Measurements from ENCODE around the gene ECT2L. TPM values are rescaled to one million over a fixed set of nuclear protein-coding genes. Genes with fewer than 3 reads are reported as not detected.

Gene ECT2L
- total and polyA plus RNA-seq, 2 of the 4 experiments (the other 2 are of a cell fraction) = not detected

DNA sequence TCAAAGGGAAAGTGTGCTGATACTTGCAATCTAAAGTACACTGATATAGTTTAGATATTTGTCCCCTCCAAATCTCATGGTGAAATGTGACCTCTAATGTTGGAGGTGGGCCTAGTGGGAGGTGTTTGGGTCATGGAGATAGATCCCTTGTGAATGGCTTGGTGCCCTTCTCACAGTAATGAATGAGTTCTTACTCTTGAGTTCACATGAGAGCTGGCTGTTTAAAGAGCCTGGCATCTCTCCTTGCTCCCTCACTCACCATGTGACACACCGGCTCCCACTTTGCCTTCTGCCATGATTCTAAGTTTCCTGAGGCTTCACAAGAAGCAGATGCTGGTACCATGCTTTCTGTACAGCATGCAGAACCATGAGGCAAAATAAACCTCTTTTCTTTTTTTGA lies 114.1 kb downstream of the ECT2L start:
- no peak for TF ChIP-seq MAZ (IDR thresholded peaks at IDR 0.05; ENCODE audit: borderline replicate concordance, low read depth, low read length)
- no peak overlapping the region for H3K4ac ChIP-seq (ENCODE audit: low read depth, low read length)
- H3K4me1 ChIP-seq (ENCODE audit: control insufficient read depth, insufficient read depth, low read length) = peaks cover 1% of the 10 kb centered on the region; the same call in 1 of the 2 replicates
- peaks cover 30% of the 10 kb centered on the region for H3K36me3 ChIP-seq (ENCODE audit: control insufficient read depth, insufficient read depth, low read length)
- no peak overlapping the region for H4K8ac ChIP-seq (ENCODE audit: low read depth in 2 of 2, low read length in 2 of 2)
- H3K18ac ChIP-seq (ENCODE audit: low read depth, low read length) = no peak overlapping the region
- no peak overlapping the region for H3K23ac ChIP-seq (ENCODE audit: low read depth, low read length)
- H4K5ac ChIP-seq (ENCODE audit: low read depth, low read length) = no peak overlapping the region
- POLR2A ChIA-PET (ENCODE audit: unreplicated experiment) = no interaction called here
- H2BK120ac ChIP-seq (ENCODE audit: low read depth, low read length) = no peak overlapping the region
- CTCF ChIA-PET = no interaction called here
- DNase-seq (no peak), ATAC-seq (ENCODE audit: low read depth) (no peak)
- H2AFZ ChIP-seq (replicated peaks; ENCODE audit: low read length, poor library complexity) = no peak overlapping the region
- no peak overlapping the region for H2BK20ac ChIP-seq (ENCODE audit: low read depth, low read length)
- H3K9me1 ChIP-seq (ENCODE audit: insufficient read depth, low read length) = peaks cover 5% of the 10 kb centered on the region; the same call in 1 of the 2 replicates
- WGBS, 2 experiments (ENCODE audit: extremely low coverage in 2 of 2, insufficient read length in 1 of 2) = 88% methylated on average over 1 of the region's 1 CpG; no CpG with 5 or more reads in 1 of the 2 experiments
- no peaks in the 10 kb centered on the region for H4K20me1 ChIP-seq (ENCODE audit: insufficient read depth, low read length)
- dilution Hi-C loops (cut with HindIII; ENCODE audit: low sequenced_read_pairs, unreplicated experiment) = no loop called here
- H2BK5ac ChIP-seq (ENCODE audit: low read depth, low read length, poor library complexity, severe bottlenecking) = no peak overlapping the region
- H3K9me3 ChIP-seq (ENCODE audit: control insufficient read depth, insufficient read depth, low read length) = no peaks in the 10 kb centered on the region
- H3K9ac ChIP-seq (ENCODE audit: low read depth, low read length) = no peak overlapping the region
- no peak overlapping the region for H3K14ac ChIP-seq (replicated peaks; ENCODE audit: low read depth, low read length)
- no peak overlapping the region for H3K27ac ChIP-seq (ENCODE audit: insufficient read depth, low read length)
- no peak overlapping the region for H4K91ac ChIP-seq (ENCODE audit: insufficient read depth, low read depth, low read length)
- intact Hi-C loops (cut with micrococcal nuclease) = no loop called here
- no peak overlapping the region for H2AK5ac ChIP-seq (ENCODE audit: low read depth, low read length)
- H3K56ac ChIP-seq (ENCODE audit: extremely low read depth, insufficient read depth, low read length) = no peak overlapping the region
- H2AK9ac ChIP-seq (replicated peaks; ENCODE audit: low read depth, low read length, poor library complexity) = no peak overlapping the region
- BruUV-seq (replicated peaks) = no TSS peak
- H3K4me2 ChIP-seq (ENCODE audit: low read depth, low read length) = no peak overlapping the region
- in situ Hi-C loops (cut with MboI; ENCODE audit: low sequenced_read_pairs) = no loop called here
- no peaks in the 10 kb centered on the region for H3K79me1 ChIP-seq (ENCODE audit: low read depth in 1 of 2, low read length in 2 of 2)
- H2BK15ac ChIP-seq (ENCODE audit: low read depth, low read length) = no peak overlapping the region
- no peaks in the 10 kb centered on the region for H3K27me3 ChIP-seq (ENCODE audit: control insufficient read depth, insufficient read depth, low read length)
- H3K4me3 ChIP-seq (ENCODE audit: insufficient read depth, low read depth, low read length) = no peak overlapping the region
